Endothelial cell of umbilical vein (primary cell): ENCODE data around the gene MRPL27. TPM values are rescaled to one million over a fixed set of nuclear protein-coding genes. Genes with fewer than 3 reads are reported as not detected.

Experiments used
- BruUV-seq: library from RNA; stranded (reverse); fragments of 400-500 nt; replicated peaks from 2 replicates; lab custom pipeline; 2021; lab: Mats Ljungman, UMichigan
- CTCF ChIA-PET: fragments of 300-600, 350-600 bp; sonication (Branson Sonifier 250); formaldehyde crosslinking; loops from one replicate; lab custom pipeline; 2021; ENCODE audit warnings: antibody characterized with exemption, inconsistent platforms; lab: Charles Lee
- POLR2A ChIA-PET: fragments of 300-600, 350-600 bp; sonication (Branson Sonifier 250); formaldehyde crosslinking; loops from one replicate; lab custom pipeline; 2021; ENCODE audit warnings: antibody characterized with exemption, inconsistent platforms; lab: Charles Lee
- DNase-seq: peaks from one replicate; pipeline ENCODE4 v3.0.0-alpha.2; 2011; ENCODE audit warnings: low read depth, low spot score
- FAIRE-seq: peaks from 2 replicates; lab custom pipeline; 2011; peaks lifted over from hg19 to GRCh38; lab: Jason Lieb, UNC
- H2AFZ ChIP-seq: 2 replicates; pipeline ENCODE4 v1.6.0; 2012; ENCODE audit warnings: low read depth, low read length, control low read depth, inconsistent platforms
- H3K27ac ChIP-seq: 2 replicates; pipeline ENCODE4 v1.5.1; 2011; ENCODE audit warnings: low read depth, mild to moderate bottlenecking, control low read depth, low read length, moderate library complexity; ENCODE audit not compliant: insufficient read depth
- H3K27me3 ChIP-seq, 2 experiments: 2 replicates each; pipeline versions ENCODE4 v1.6.0 to v1.6.1; 2011; ENCODE audit warnings: low read length in 2 of 2, mixed read lengths in 1 of 2; ENCODE audit not compliant: control insufficient read depth in 2 of 2, insufficient read depth in 2 of 2
- H3K36me3 ChIP-seq, 2 experiments: 2 replicates in 1 of 2; 3 replicates in 1 of 2; pipeline ENCODE4 v1.5.1; 2011; ENCODE audit warnings: low read length in 2 of 2, mild to moderate bottlenecking in 1 of 2, moderate library complexity in 1 of 2; ENCODE audit not compliant: control insufficient read depth in 2 of 2, insufficient read depth in 2 of 2; ENCODE audit errors: extremely low read depth in 1 of 2
- H3K4me1 ChIP-seq: 3 replicates; pipeline ENCODE4 v1.5.1; 2011; ENCODE audit warnings: mild to moderate bottlenecking, low read length; ENCODE audit not compliant: control insufficient read depth, insufficient read depth; ENCODE audit errors: extremely low read depth
- H3K4me2 ChIP-seq: 2 replicates; pipeline ENCODE4 v1.6.1; 2011; ENCODE audit warnings: low read length, control low read depth, mixed read lengths; ENCODE audit not compliant: insufficient read depth
- H3K4me3 ChIP-seq, 3 experiments: fragments of 200-600 bp in 1 of 3; sonication (generic), shearing (Covaris generic) in 1 of 3; replicated peaks in 1 of 3; 2 replicates each; pipeline ENCODE4 v1.5.1; 2011 to 2016; ENCODE audit warnings: control low read depth in 3 of 3, low read length in 3 of 3, mild to moderate bottlenecking in 2 of 3, inconsistent platforms in 1 of 3, low read depth in 1 of 3, moderate library complexity in 1 of 3; ENCODE audit not compliant: insufficient read depth in 1 of 3
- H3K79me2 ChIP-seq: 2 replicates; pipeline ENCODE4 v1.6.0; 2012; ENCODE audit warnings: low read length, inconsistent platforms; ENCODE audit not compliant: control insufficient read depth, insufficient read depth
- H3K9ac ChIP-seq: replicated peaks from 2 replicates; pipeline ENCODE3; 2011; ENCODE audit warnings: low read length, control low read depth; ENCODE audit not compliant: insufficient read depth; ENCODE audit errors: extremely low read depth
- H3K9me1 ChIP-seq: replicated peaks from 3 replicates; pipeline ENCODE4 v1.6.0; 2011; ENCODE audit warnings: mild to moderate bottlenecking, low read length; ENCODE audit not compliant: control insufficient read depth, insufficient read depth; ENCODE audit errors: extremely low read depth
- H3K9me3 ChIP-seq: replicated peaks from 2 replicates; pipeline ENCODE4 v1.5.1; 2012; ENCODE audit warnings: low read length, inconsistent platforms; ENCODE audit not compliant: control insufficient read depth, insufficient read depth
- H4K20me1 ChIP-seq: replicated peaks from 2 replicates; pipeline ENCODE3; 2011; ENCODE audit warnings: mild to moderate bottlenecking, low read length; ENCODE audit not compliant: control insufficient read depth, insufficient read depth; ENCODE audit errors: extremely low read depth
- CTCF ChIP-seq, 2 donors: IDR thresholded peaks; 1 replicate in 1 of 2; 2 replicates in 1 of 2; pipeline ENCODE4 v1.5.1; 2011; ENCODE audit warnings: low read length in 2 of 2, mild to moderate bottlenecking in 2 of 2, moderate library complexity in 2 of 2, control low read depth in 1 of 2, inconsistent platforms in 1 of 2, low read depth in 1 of 2; ENCODE audit not compliant: insufficient read depth in 1 of 2; ENCODE audit errors: extremely low read depth in 1 of 2
- EZH2 ChIP-seq: IDR thresholded peaks from 2 replicates; pipeline ENCODE4 v1.6.1; 2012; ENCODE audit warnings: borderline replicate concordance, low read depth, mild to moderate bottlenecking, moderate library complexity, low read length, inconsistent platforms; ENCODE audit not compliant: severe bottlenecking
- FOS ChIP-seq: IDR thresholded peaks from 2 replicates; pipeline ENCODE4 v1.6.1; 2011; ENCODE audit warnings: mild to moderate bottlenecking, low read length, moderate library complexity, borderline replicate concordance; ENCODE audit not compliant: insufficient read depth
- GATA2 ChIP-seq: IDR thresholded peaks from 2 replicates; pipeline ENCODE4 v1.7.0; 2011; ENCODE audit warnings: low read depth, mild to moderate bottlenecking, moderate library complexity, mixed read lengths, low read length; ENCODE audit not compliant: insufficient read length, insufficient read depth
- JUN ChIP-seq: IDR thresholded peaks from 2 replicates; pipeline ENCODE4 v1.6.1; 2011; ENCODE audit warnings: borderline replicate concordance, low read depth; ENCODE audit not compliant: insufficient read length, insufficient read depth
- MYC ChIP-seq: IDR thresholded peaks from one replicate; pipeline ENCODE4 v1.6.1; 2011; ENCODE audit warnings: mild to moderate bottlenecking, low read depth, low read length
- POLR2A ChIP-seq: IDR thresholded peaks from 2 replicates; pipeline ENCODE4 v1.6.1; 2012; ENCODE audit warnings: low read depth, mild to moderate bottlenecking, control low read depth, low read length
- POLR2AphosphoS5 ChIP-seq: IDR thresholded peaks from 2 replicates; pipeline ENCODE4 v1.6.1; 2012; ENCODE audit warnings: low read depth, mild to moderate bottlenecking, control low read depth, low read length, moderate library complexity; ENCODE audit not compliant: insufficient read depth
- dilution Hi-C: fragments of 300-500 bp; cut with MboI; formaldehyde crosslinking; loops from one replicate; pipeline ENCODE4 v1.15.0; 2019; ENCODE audit warnings: low sequenced_read_pairs; ENCODE audit not compliant: extremely low pct_ligation_motif_present
- intact Hi-C: fragments of 100-400 bp; cut with micrococcal nuclease; formaldehyde crosslinking; loops from one replicate; pipeline ENCODE4 v1.10.0; 2022
- polyA plus RNA-seq, 4 experiments: library from polyadenylated mRNA; depleted of rRNA in 3 of 4; stranded (reverse) in 3 of 4; unstranded in 1 of 4; fragments of >200 nt; gene quantifications; 2 replicates each; pipeline versions ENCODE4 v1.2.1 to v1.2.3, GENCODE V29; 2011 to 2012; ENCODE audit warnings: missing spikeins in 1 of 4
- total RNA-seq: library from RNA; stranded (reverse); gene quantifications from 2 replicates; pipeline ENCODE4 v1.2.3, GENCODE V29; 2021
- TF ChIP-seq, protein P1 (sequence below): IDR thresholded peaks from 2 replicates; pipeline ENCODE4 v1.6.1; 2011; ENCODE audit not compliant: insufficient read depth, insufficient read length

The MRPL27 gene
- total and polyA plus RNA-seq, 2 donors (not counting 3 experiments of a cell fraction or from before 2014, with no cell fraction given) = 76.2 to 158 TPM

GRCh38 chr17:50352072-50352692, 20.8 kb downstream of the MRPL27 start:
- H4K20me1 ChIP-seq = no peaks in the 10 kb centered on the region
- H3K9me3 ChIP-seq = no peaks in the 10 kb centered on the region
- TF ChIP-seq, protein P1, sequence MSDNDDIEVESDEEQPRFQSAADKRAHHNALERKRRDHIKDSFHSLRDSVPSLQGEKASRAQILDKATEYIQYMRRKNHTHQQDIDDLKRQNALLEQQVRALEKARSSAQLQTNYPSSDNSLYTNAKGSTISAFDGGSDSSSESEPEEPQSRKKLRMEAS = no peak
- no peak for TF ChIP-seq POLR2A
- TF ChIP-seq MYC = no peak
- TF ChIP-seq JUN = no peak
- TF ChIP-seq GATA2 = no peak
- no peak for TF ChIP-seq EZH2
- TF ChIP-seq POLR2AphosphoS5 = no peak
- no peak for TF ChIP-seq FOS
- no peak for TF ChIP-seq CTCF (IDR thresholded peaks at IDR 0.05; ENCODE audit: extremely low read depth in 1 of 2, insufficient read depth in 1 of 2, low read depth in 1 of 2, low read length in 2 of 2)
- no peak overlapping the region for H2AFZ ChIP-seq
- intact Hi-C loops (no loop called here), dilution Hi-C loops (no loop called here)
- peaks cover 5% of the 10 kb centered on the region for H3K79me2 ChIP-seq
- CTCF ChIA-PET = interaction anchor here (0.7 to 2.0 kb wide), 2 partner anchors 10 to 16 kb away, joined by 3 to 11 read pairs; no protein-coding TSS in a partner anchor
- no peak for FAIRE-seq
- H3K4me1 ChIP-seq = peaks cover 17% of the 10 kb centered on the region
- no peak overlapping the region for H3K4me2 ChIP-seq
- H3K36me3 ChIP-seq = peaks cover 3 to 28% of the 10 kb centered on the region in 2 experiments
- no peak overlapping the region for H3K27ac ChIP-seq
- no peak overlapping the region for H3K9ac ChIP-seq
- H3K4me3 ChIP-seq = no peak overlapping the region
- POLR2A ChIA-PET = no interaction called here
- H3K27me3 ChIP-seq = no peaks in the 10 kb centered on the region
- no peak for DNase-seq
- no peaks in the 10 kb centered on the region for H3K9me1 ChIP-seq
- BruUV-seq = no TSS peak
